ENCODE results near the gene ZNF775.

The ZNF775 gene

DNA sequence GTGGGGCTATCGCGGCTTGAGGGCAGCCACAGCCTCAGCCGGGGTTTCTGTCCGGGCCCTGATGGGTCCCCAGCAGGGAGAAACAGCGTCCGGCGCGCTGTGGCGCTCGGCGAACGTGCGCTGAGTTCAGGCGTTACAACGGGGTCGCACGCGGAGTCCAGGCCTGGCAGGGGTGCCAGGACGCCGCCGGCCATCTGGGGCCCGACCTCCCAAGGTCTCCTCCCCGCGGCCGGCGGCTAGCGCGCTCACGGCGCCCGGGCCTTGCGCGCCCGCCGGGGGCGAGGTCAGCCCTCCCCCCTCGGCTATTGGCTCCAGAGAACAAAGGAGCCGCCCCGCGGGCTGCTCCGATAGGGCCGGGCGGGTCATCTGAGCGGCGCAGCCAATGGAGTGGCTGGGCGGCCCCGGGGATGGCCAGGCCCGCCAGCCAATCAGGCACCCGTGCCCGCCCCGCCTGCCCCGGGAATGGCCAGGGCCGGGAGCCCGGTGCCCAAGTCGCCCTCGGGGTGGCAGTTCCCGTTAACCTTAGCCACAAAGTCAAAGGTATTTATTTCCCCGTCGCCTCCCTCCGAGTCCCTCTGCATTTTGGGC lies at the start of gene ZNF775:
ZNF775 (plus strand) TSS at position 478 of the 588 bp plus-strand sequence. CDS start 9,141 bp downstream, outside the sequence.
- peak; percentile 95 for DNase-seq

DNA sequence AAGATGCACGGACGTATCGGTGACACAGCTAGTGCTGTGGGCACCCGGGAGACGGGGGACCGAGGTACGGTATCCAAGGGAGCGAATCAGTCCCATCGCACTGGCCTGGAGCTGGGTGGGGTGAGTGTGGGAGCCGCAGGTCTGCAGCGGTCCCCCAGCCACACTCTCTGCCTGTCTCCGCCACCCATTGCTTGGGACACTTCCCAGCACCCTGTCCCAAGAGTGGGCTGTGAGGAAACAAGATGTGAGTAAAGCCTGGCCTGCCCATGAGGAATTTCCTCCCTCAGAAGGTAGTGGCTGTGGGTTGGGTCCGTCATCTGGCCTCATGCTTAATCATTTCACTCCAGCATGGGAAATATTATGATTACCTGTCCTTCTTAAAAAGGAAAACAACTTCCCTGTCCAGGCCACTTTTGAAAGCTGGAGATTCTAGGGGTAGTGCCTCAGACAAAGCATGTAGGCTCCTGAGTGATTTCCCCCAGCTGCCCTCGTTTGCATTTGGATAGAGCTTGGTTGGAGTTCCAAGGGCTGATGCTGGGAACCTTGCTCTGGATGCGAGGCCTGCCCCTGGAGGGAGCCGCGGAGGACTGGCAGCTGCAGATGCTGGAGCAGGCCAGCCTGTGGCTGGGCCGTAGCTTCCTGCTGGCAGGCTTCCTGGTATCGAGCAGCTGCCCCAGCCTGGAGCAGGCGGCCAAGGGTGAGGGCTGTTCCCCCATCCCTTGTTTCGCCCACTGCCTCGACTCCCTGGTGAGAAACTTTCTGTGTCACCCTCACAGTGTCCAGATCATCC lies 49.6 kb upstream of the ZNF775 start:
- no peak for DNase-seq

- no peak for DNase-seq
Observed at GRCh38 chr7:150330211-150330885, 48.8 kb upstream of the ZNF775 start.

- DNase-seq, result no peak
Observed at GRCh38 chr7:150332852-150333635, 46.1 kb upstream of the ZNF775 start.

GRCh38 chr7:150333659-150334058 lies 45.5 kb upstream of the ZNF775 start:
- DNase-seq, result no peak

DNA sequence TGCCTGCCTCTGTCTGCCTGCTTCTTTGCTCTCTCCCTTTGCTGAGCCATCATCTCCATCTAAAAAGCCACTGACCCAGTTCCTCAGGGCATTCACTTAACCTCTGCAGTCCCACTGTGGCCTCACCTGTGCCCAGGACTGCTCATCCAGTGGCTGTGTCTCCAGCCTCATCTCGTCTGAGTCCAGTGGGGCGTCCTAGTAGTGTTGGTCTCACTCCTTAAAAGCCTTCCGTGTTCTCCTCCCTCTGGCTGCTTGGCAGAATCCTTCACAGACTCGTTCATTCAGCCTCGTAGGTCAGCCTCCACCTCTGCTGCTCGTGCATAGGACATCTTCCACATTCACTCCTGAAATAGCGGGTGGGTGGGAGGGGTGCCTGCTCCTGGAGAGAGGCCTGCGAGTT lies 45.0 kb upstream of the ZNF775 start:
- no peak for DNase-seq

GRCh38 chr7:150335108-150335773 lies 43.9 kb upstream of the ZNF775 start:
- DNase-seq, result no peak

DNA sequence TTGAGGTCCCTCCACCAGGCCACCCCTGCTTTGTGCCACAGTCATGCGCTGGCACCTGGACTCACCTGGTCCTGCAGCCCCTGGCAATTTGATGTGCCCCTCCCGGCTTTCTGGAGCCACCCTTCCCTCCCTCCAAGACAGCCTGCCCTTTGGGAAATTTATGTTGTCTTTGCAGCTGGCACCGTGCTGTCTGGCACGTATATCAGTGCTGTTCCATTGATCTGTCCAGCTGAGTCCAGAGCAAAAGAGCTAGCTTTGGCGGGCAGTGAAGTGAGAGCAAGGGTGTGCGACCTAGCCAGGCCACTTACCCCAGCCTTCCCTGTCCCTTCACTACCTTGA lies 43.4 kb upstream of the ZNF775 start:
- DNase-seq, result no peak

DNA sequence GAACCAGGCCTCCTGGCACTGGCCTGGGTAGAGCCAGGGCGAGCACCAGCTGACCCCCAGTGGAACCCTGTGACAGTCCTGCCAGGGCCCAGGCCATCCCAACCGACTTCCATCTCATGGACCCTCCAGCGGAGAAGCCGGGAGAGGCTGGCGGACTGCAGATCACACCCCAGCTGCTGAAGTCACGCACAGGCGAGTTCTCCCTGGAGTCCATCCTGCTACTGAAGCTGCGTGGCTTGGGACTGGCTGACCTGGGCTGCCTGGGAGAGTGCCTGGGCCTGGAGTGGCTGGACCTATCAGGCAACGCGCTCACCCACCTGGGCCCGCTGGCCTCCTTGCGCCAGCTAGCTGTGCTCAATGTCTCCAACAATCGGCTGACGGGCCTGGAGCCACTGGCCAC lies 42.4 kb upstream of the ZNF775 start:
- DNase-seq, result no peak

DNA sequence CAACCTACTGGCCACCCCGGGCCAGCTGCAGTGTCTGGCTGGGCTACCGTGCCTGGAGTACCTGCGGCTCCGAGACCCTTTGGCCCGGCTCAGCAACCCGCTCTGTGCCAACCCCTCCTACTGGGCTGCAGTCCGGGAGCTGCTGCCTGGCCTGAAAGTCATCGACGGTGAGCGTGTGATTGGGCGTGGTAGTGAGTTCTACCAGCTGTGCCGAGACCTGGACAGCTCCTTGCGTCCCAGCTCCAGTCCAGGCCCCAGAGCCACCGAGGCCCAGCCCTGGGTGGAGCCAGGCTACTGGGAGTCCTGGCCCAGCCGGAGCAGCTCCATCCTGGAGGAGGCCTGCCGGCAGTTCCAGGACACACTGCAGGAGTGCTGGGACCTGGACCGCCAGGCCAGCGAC lies 42.0 kb upstream of the ZNF775 start:
- DNase-seq, result no peak

DNA sequence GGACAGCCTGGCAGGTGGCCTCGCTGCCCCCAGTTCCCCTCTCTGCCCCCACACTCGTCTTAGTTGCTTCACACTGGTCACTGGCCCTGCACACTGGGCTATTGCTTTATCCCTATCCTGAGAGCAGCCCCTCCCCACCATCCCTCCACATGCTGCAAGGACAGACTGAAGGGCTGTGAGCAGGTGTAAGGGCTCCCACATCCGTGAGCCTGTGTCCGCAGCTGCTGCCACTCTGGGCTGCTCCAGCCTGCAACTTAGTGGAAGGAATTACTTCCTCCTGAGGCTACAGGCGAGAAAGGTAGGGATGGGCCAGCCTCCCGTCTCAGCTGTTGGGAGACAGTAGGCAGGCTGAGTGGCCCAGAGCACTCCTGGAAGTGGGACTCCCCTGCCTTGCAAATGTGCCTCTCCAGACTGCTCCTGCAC lies 41.5 kb upstream of the ZNF775 start:
- no peak for DNase-seq

- DNase-seq, result no peak
Observed at GRCh38 chr7:150338166-150338829, 40.8 kb upstream of the ZNF775 start.

DNA sequence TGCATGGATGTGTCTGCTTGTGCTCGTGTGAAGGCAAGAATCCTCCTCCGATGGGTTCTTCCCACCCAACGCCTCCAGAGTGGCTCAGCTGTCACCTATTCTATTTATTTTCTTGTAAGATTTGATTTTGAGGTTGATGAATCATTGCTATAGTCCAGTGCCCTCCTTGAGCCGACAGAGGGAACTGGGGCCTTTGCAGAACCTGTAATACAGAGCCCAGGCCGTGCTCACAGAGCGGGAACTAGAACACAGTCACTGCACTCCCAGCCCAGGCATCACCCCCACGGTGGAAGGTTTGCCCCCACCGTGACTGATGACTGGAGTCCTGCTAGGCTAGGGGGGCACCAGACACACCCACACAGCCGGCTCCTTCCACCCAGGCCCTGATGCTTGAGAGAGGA lies 39.7 kb upstream of the ZNF775 start:
- DNase-seq, result no peak

GRCh38 chr7:150340024-150340749 lies 38.9 kb upstream of the ZNF775 start:
- no peak for DNase-seq

DNA sequence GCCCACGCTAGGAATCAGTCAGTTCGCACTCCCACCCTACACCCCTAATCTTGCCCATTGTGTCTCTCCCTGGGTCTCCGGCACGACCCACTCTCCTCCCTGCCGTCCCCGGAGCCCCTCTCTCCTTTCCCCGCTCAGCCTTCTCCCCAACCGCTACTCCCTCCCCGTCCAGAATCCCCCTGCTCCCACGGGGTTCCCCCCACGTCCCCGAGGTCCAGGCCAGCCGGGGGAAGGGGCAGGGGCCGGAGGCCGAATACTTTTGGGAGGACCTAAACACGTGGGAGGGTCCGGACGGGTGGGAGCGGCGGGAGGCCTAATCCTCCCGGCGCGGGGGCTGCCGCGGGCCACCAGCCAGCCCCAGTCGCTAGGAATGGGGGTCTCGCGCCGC lies 38.3 kb upstream of the ZNF775 start:
- DNase-seq, result no peak

DNA sequence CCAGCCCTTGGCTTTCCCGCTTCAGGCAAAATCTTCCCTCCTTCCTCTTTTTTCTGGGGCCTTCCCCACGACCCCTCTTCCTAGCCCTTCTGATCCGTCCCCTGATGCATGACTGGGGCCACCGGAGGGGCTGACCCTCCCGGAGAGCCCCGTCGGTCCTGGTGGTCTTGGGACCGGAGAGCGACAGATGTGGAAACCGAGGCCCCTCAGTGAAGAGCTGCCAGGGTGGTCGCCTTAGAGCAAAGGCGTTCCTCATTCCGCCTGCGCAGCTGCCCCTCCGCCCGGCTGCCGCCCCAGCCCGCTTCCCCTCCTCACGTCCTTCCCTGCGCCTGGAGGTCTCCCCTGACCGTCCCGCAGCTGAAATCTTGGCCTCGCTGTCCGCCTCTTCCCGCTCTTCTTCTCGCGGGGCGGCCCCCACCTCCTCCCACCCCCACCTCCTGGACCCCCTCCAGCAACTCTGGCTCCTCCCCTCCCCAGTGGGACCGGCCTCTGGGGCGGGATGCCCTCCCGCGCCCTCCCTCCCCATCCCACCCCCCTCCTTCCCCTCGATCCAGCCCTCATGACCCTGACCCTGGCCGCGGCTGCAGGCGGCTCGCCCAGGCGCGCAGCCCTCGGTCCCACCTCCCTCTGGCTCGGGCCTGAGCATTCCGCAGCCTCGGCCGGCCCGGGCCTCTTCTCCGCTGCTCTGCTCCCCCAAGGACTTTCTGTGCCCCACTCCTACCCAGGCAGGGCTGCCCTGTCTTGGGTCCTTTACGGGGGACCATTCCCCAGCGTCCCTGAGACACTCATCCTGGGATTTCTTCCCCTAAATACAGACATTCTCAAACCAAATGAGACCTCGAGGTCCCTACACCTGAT lies 37.6 kb upstream of the ZNF775 start, which contains the start of gene RARRES2:
RARRES2 (minus strand) TSS at position 367 of the 858 bp plus-strand sequence. CDS start 1,020 bp downstream, outside the sequence.
- DNase-seq, result no peak

DNA sequence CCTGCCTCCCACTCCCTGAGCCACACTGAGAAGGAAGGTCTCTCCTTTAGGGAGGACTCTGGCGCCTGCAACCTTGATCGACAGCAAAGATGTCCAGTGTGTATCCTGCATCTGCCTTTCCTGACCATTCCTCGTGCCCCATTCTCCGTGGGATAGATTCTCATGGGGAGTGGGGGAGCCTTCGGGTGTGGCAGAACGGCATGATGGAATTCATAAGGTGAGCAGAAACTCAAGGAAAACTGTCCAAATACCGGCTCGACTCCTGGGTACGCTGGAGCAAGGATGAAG lies 37.1 kb upstream of the ZNF775 start:
- no peak for DNase-seq

DNA sequence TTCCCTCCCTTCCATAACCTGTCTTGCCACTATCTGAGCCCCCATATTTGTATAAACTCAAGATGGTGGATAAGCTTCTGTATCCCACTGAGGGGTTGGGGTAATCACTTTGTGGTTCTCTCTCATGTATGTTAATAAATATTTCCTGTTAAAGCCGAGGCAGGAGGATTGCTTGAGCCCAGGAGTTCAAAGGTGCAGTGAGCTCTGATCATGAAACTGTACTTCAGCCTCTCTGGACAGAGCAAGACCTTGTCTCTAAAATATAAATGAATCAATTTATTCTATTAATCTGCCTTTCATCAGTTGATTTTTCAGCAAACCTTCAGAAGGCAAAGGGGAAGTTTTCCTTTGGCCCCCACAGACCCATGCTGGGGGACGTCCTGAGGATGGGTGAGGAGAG lies 35.9 kb upstream of the ZNF775 start:
- DNase-seq, result no peak

GRCh38 chr7:150344299-150344698 lies 34.8 kb upstream of the ZNF775 start:
- DNase-seq, result no peak

DNA sequence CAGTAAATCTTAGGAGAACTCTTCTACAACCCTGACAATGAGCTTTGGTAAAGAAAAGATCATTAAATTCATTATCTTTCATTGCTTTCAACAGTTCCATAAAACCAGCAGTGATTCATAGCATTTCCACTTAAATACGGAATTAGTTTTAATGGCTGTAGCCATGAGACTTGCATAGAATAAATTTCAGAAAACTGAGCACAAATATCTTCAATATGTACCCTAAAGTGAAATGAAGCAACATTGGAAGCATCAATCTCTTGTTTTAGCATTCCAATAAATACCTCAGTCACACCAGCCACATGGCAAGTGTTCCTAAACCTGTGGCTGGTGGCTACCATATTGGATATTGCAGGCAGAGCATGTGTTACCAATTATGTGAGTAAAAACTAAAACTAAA lies 34.1 kb upstream of the ZNF775 start:
- DNase-seq, result no peak

GRCh38 chr7:150346922-150347321 lies 32.2 kb upstream of the ZNF775 start:
- no peak for DNase-seq
